Fibroblast of skin of abdomen (primary cell): ENCODE data around the gene YY1.
"Not testable (repeated sequence)": the region's sequence is repeated elsewhere in the genome, so short reads cannot be mapped to it uniquely, and the experiment has no call there.

Experiments
- DNase-seq: peaks from one replicate; pipeline ENCODE4 v3.0.0-alpha.2; 2013

The YY1 gene

GRCh38 chr14:100285021-100285912, 46.3 kb downstream of the YY1 start:
- DNase-seq = peak; percentile 62

GRCh38 chr14:100285913-100286400, 47.0 kb downstream of the YY1 start:
- no peak for DNase-seq

DNA sequence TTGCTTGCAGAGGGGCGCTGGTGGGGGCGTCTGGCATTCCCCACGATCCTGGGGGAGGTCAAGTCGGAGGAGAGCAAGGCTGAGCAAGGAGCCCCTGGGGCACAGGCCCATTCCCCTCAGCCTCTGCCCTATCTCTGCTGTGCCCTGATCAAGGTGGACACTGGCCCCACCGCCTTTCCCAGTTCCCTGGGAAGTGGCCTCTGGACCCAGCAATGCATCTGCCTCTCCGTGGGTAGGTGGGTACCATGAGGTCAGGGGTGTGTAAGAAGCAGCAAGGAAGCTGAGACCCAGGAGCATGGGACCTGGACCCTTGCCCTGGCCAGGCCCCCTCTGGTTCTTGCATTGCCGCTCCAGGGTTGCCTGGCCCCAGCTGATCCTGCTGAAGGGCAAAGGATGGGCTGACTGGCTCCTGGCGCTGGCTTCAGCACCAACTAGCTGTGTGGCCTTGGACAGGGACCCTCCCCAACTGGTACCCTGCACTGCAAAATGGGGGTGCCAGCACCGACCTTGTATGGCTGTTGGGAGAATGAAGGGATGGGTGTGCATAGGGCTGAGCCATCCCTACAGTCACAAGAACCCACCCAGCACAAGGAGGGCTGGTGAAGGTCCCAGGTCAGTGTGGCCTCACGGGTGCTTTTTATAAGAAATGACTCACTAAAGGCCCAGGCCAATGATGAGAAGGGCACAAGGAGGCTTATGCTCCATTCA, 47.7 kb downstream of the YY1 start:
- no peak for DNase-seq

DNA sequence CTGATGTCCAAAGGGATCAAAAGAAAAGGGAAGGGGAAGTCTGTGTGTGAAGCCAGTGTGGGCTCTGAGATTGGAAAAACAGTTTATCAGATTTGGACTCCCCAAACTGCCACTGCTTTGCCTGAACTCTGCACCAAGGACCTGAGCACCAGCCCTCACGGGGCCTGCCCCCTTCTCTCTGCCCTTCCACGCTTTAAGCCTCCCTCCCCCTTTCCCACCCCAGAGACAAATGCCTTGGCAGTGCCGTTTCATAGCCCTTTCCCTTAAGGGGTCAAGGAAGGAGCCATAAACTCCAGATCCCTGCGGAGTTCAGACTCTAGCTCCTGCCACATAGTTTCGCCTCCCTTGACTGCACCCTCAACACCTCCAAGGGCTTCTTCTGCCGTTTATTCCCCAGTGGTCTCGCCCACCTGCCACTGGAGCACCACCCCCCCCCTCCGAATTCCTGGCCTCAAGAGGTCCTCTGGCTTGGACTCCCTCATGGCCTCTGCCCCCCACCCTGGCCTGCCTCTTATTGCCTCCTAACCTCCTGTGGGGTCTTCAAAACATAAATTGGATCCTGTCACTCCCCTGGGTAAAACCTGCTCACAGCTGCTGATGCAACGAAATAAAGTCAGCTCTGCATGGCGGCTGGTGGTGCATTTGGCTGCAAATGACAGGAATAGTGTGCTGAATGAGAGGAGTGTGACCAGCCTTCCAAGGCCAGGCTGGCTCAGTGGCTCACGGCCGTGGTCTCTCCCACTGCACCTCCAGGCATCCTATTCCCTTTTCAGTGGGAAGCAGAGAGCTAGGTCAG, 48.5 kb downstream of the YY1 start:
- no peak for DNase-seq

- DNase-seq = not testable (repeated sequence)
Measured at GRCh38 chr14:100287998-100288295, 49.0 kb downstream of the YY1 start.

- peak; percentile 20 for DNase-seq
Measured at GRCh38 chr14:100288382-100289185, 49.6 kb downstream of the YY1 start.

DNA sequence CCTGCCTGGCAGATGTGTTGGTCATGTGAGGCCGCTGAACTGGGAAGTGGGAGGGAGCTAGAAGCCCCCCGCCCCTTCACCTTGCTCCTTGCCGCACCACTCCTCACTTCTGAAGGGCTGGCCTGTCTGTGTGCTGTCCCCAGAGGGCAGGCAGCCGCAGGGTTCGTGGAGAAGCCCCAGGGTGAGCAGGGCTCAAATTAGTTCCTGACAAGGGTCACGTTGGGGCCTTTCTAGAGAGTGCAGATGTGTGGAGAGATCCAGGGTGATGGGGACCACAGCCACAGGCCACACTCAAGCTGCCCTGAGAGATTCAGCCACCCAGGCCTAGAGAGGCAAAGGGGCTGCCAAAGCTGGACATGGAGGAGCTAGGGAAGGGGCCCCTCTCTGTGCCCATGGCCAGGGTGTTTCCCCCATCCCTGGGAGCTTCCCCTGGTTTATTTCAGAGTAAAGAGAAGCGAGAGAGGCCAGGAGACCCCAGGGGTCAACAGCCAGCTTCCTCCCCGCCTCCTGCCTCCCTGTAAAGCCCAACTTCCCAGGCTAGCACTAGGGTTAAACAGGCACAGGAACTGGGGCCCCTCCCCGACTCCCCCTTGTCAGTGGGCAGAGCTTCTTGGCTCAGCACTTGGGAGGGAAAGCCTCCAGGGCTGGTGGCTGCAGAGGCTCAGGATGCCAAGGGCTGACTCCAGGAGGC, 51.1 kb downstream of the YY1 start:
- DNase-seq = no peak

DNA sequence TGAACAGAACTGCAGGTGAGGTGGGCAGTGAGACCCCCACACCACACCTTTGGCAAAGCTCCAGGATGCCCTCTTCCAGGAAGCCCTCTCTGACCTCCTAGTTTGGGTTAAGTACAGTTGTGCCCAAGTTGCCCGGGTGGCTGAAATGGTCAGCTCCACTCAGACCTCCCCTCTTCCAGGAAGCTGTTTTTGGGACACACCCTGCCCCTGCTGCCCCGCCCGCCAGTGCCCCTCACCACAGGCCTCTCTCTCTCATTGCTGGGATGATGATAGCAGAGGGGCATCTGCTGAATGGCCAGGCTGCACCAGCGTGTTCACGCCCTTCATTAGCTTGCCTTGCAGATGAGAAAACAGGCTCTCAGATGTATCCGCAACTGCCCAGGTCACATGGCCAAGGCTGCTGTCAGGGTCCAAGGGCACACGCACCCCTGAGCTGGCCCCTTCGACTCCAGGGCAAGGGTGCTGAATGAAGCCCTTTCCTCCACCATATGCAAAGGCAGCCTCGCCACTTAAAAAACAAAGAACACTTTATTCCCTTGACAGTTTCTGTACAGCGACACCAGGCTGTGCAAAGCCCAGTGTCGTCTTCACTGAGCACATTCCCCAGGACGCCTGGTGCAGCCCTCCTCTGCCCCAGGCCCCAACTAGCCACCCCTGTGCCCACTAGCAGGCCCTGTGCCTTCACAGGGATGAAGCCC, 51.8 kb downstream of the YY1 start:
- no peak for DNase-seq

- no peak for DNase-seq
Measured at GRCh38 chr14:100291305-100292075, 52.5 kb downstream of the YY1 start.

GRCh38 chr14:100292301-100292775, 53.4 kb downstream of the YY1 start:
- no peak for DNase-seq

- no peak for DNase-seq
Measured at GRCh38 chr14:100292776-100293461, 54.0 kb downstream of the YY1 start.

DNA sequence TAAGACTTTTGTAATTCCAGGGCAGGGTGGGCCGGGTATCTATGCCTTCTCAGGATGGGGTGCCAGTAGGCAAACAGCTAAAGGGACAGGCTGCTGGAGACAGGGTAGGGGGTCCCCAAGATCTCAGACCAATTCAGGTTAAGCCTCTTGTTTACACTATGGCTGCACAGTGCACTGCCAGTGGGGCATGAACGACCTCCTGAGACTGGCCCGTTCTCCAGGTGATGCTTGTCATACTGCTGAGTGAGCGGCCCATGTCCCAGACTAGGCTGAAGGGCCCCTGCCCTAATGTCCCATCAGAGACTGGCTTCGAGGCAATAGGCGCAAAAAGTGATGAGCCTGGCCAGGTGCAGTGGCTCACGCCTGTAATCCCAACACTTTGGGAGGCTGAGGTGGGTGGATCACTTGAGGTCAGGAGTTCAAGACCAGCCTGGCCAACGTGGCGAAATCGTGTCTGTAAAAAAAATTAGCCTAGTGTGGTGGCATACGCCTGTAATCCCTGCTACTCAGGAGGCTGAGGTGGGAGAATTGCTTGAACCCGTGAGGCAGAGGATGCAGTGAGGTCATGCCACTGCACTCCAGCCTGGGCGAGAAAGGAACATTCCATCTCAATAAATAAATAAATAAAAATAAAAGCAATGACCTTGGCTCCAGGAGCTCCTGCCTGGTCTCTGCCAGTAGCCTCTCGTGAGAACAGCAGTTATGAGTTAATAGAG, 54.7 kb downstream of the YY1 start:
- no peak for DNase-seq

DNA sequence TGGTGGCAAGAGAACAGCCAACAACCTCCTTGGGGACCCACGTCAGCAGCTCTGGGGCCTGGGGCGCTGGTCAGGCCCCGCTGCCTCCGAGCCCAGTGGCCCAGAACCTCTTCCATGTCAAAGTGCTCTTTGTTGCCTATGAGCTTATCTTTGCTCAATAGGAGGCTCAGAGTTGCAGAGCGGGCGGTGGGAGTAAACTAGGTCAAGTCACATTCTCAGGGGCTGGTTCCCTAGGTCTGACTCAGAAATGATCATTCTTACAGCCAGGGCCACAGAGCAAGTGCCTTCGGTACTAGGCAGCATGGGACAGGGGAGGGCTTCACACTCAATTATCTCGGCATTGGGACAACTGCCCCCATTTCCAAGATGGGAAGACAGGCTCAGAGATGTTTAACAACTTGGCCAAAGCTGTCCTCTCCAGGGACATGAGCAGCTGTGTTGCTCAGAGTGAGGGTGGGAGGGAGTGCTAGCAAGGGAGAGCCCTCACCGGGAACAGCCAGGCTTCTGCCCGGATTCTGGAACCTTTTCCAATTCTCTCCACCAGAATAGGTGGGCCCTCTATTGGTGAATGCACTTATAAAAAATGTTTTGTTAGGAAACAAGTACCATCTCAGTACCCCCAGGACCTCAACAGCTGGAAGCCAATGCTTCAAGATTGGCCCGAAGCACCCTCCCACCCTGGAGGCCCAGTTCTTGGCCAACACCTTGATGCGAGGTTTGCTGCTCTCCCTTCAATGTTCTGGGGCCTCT, 55.4 kb downstream of the YY1 start:
- DNase-seq = no peak

DNA sequence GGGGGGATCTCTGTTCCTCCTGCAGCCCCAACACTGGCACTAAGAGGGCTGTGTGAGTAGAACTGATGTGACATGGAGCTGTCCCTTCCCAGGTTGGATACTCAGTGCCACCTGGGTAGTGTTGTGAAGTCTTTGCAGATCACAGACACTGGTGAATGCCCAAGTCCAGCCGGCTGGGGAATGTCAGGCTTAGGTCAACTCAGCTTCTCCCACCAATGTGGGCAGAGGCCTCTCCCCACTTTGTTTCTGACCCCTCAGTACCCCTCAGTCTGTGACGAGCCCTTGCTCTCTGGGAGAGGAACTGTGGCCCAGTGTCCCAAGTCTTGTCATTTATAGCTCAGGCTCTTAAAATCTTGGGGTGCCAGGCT, 56.0 kb downstream of the YY1 start:
- no peak for DNase-seq

GRCh38 chr14:100295376-100296105, 56.6 kb downstream of the YY1 start:
- no peak for DNase-seq

- no peak for DNase-seq
Measured at GRCh38 chr14:100296106-100296651, 57.2 kb downstream of the YY1 start.

DNA sequence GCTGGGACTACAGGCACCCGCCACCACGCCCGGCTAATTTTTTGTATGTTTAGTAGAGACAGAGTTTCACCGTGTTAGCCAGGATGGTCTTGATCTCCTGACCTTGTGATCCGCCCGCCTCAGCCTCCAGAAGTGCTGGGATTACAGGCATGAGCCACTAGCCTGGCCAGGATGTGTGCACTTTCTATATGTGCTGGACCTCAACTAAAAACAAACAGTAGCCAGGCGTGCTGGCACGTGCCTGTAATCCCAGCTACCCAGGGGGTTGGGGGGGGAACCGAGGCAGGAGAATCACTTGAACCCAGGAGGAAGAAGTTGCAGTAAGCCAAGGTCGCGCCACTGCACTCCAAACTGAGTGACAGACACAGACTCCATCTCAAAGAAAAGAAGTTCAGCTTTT, 57.8 kb downstream of the YY1 start:
- DNase-seq = not testable (repeated sequence)
